Fibroblast of skin of back (primary cell): Measurements from ENCODE around the gene RASL10B.

ENCODE experiments used
- DNase-seq: peaks from one replicate; pipeline ENCODE4 v3.0.0-alpha.2; 2013

Gene RASL10B

DNA sequence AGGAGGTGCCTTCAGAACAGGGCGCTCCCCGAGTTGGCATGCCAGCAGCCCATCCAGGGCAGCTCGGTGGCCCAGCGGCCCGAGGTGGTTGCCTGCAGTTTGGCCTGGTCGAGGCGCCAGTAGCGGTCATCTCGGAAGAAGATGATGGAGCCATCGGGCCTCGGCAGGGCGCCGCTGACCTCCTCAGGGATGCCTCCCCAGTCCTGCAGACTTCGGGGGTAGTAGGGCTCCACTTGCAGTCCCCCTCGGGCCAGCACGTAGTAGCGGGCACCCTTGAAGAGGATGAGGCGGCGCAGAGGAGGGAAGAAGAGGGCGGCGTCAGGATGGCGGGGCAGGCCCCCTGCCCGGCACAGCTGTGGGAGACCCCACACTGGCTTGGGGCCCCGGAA, 35.0 kb downstream of the RASL10B start:
- DNase-seq = no peak

DNA sequence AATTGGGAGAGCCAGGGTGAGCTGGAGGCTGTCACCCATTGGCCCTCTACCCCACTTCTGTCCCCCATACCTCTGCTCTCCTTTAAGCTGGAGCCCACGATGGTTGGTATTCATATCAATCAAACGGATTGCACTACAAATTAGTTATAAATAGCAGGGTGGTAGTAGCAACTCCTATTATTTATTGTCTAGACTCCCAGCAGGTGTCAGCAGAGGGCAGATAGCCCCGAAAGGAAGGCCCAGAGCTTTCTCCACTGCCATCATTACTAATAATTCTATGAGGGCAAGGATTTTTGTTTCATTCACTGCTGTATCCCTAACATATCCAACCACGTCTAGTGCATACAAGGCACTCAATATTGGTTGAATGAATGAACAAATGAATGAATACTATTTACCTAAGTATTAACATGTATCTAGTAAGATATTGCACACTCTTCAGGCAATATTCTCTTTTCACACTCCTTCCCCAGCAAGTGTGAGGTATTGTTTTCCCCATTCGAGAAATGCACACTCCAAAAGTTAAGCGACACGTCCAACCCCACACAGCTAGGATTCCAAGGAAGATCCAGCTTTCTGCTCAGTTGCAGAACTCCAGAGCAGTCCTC, 35.6 kb downstream of the RASL10B start:
- DNase-seq = peak; percentile 45

DNA sequence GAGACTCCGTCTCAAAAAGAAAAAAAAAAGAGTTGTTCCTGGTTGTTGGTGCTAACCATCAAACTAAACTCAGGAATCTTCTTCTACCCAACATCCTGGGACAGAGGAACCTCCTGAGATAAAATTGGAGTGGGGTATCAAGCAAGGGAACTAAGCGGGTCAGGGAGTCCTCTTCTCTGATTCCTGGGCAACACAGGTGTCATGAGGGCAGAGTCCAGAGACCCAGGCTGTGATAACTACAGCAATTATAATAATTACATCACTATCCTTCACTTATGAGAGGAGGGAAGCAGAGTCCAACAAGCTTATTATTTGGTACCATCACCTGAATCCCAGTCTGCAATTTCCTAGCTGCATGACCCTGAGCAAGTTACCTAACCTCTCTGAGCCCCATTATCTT, 37.4 kb downstream of the RASL10B start:
- no peak for DNase-seq

DNA sequence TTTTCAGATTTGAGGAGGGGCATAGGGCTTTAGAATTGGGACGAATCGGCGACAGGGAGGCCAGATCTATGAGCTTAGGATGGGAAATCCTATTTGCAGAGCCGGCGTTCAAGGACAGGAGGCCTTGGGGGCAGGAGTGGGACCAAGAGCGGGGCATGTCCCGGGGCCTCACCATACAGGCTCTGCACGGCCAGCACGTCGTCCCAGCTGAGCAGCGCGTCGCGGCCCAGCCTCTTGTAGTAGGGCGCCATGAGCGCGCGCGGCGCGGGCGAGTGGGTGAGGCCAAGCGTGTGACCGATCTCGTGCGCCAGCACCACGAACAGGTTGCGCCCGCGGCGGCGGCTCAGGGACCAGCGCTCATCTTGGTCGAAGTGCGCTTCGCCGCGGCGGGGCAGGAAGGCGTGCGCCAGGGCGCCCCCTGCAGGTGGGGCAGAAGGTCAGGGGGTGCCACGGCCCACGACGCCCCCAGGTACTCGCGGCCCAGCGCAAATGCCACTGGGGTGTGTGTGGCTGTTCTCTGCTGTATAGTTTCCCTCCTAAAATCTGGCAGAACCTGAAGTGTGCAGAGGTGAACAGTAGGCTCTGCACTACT, 38.6 kb downstream of the RASL10B start:
- no peak for DNase-seq

DNA sequence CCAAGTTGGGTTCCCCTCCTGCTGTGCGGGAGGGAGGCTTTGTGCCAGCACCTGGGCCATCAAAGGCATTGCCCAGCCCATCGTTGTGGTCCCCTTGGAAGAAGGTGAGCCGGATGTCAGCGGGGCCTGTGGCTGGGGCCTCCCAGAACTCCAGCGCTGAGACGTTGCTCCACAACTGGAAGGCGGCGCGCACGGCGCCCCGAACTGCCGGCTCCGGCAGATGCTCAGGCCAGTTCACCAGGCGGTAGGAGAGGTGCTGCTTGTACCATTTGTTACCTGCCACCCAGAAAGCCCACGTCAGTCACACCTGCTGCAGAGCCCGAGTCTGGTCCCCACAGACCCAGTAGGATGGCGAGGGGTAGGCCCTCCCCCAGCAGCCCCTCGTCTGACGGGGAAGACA, 41.7 kb downstream of the RASL10B start:
- no peak for DNase-seq

DNA sequence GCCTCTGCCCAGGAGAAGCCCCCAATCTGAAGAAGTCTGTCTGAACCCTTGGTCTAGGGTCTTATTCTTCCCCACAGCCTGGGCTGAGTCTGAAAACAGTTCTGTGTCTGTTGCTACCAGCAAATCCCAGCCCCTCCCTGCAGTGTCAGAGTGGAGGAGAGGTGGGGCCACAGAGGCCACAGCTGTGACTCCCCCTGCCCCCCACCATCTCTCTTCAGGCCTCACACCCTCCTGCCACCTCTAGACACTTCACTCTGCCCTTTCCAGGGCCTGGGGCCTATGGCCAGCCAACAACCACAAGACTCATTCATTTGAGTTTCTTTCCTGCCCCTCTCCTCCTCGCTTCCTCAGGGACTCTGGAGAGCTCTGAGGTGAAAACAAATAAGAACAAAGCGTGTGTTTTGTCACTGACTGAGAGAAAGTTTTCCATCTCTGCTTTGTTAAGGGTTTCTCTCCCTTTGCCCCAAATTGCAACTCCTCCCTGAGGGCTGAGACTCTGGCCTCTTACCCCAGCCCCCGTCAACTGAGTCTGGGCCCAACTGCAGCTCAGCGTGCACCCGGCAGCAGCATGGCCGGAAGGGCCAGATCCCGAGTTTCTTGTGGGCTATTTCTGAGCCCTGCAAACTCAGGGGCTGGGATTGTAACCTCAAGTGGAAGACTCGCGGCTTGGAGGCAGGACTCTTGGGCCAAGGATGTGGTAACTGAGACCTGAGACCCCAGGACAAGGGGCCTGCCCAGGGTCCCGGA, 42.4 kb downstream of the RASL10B start:
- DNase-seq = no peak

DNA sequence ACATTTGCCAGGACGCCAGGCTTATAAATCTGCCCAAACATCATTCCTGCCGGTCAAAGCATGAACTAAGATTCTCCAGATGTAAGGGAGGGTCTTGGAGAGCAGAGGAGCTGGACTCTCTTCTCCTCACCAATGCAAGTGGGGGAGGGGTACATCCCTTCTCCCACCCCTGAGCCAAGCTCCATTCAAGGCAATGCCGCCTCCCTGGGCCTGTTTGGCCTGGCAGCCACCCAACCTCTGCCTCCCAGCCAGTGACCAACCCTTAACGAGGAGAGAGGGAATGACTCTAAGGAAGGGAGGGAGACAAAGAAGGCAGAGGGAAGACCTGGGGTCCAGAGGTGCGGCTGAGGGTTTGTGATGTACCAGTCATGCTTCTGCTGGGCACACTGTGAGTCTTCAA, 43.1 kb downstream of the RASL10B start:
- peak; percentile 71 for DNase-seq

DNA sequence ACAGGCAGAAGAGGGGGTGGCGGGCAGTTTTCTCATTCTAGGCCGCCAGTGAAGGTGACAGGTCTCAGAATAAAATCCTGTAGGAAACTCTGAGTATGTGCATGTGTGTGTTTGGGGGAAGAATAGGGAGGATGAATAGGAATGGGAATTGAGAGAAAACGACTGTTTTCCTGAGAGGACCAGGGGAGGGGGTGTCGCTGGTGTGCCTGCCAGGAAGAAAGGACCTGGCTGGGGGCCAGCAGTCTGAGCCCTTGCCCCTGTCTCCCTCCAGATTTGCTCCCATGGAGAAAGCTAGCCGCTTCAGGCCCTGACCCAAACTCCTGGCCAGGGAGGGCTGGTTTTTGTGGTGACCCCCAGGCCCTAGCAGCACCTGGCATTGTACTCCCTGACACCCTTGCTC, 43.6 kb downstream of the RASL10B start:
- no peak for DNase-seq

DNA sequence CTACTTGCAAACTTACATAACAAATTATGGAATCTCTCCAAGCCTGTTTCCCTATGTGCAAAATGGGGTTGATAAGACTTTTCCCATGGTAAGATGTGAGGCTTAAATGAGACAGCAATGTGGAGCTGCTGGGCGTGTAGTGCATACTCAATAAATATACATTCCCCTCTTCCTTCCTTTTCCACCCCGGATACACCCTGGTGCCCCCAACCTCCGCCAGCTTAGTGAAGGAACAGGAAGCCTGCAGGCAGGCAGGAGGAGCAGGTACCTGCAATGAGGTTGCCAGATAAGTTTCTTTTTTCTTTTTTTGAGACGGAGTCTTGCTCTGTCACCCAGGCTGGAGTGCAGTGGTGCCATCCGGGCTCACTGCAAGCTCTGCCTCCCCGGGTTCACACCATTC, 44.1 kb downstream of the RASL10B start:
- DNase-seq = no peak

DNA sequence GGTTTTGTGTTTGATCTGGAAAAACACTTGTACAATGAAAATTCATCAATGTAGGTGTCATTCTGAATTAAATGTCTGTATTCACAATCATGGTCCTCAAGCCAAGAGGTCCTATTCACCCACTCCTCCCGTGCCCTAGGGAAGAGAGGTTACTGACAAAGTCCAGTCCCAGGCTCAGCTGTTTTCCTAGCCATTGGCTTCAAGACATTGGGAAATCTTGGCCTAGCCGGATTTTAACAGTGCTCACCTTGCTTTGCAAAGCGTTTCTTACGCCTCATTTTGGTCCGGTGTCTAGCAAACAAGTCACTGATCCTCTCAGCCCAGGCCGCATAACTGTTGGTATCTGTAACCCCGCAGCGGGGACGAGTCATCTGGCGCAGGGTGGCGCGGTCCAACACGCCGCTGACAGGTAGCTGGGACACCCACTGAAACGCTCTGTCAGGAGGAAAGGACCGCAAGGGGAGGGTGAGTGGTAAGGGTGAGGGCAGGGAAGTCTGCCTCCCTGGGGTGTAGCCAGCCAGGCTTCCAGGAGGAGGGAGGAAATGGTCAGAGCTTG, 47.3 kb downstream of the RASL10B start:
- no peak for DNase-seq

DNA sequence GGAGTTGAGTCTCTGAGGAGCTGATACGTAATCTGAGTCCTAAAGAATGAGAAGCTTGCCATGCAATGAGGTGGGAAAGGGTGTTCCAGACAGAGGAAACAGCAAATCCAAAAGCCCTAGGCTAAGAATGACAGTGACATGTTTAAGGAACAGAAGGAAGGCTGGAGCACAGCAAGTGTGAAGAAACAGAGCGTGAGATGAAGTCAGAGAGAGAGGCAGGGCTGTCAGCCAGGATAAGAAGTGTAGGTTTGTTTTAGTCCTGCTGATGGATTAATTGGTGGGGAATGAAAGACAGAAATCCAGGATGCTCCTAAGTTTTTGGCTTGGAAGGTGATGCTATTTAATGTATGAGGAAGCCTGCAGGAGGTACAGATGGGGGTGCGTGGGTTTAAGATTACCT, 49.5 kb downstream of the RASL10B start:
- DNase-seq = no peak

DNA sequence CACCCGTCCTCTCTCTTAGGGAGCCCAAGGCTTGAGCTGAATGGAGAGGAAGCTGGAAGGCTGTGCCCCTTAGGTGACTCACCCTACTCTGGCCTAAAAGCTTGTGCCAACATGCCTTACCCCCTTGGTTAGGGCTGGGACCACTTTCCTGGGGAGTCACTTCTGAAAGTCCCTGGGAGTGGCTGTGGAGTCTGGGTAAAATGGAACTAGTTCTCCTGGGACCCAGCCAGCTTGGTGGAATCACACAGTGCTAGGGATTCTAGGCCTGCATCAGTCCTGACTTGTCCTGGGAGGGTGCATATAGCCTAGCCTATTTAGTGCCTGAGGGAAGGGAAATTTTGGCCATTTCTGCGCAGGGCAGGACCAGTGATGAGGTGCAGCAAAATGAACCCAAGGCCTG, 53.5 kb downstream of the RASL10B start:
- no peak for DNase-seq

DNA sequence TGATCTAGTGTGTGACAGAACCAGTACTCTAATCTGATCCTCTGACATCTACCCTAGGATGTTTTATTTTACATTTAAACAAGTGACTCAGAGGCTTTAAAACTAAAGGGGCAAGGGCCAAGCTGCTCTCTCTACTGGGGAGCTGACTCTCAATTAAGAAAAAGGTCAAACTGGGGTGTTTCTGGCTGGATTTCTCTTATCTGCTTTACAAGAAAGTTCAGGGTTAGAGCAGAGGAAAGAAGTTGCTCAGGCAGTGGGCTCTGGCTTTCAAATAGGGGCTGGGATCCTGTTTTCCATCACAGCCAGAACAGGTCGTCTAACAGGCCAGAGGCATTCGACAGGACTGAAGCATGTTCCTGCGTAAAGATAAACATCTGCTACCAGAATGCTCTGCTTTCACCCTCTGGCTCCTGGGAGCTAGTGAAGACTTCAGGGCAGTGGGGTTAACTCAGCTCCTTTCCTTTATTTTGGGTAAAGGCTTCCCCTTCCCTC, 55.5 kb downstream of the RASL10B start:
- no peak for DNase-seq

DNA sequence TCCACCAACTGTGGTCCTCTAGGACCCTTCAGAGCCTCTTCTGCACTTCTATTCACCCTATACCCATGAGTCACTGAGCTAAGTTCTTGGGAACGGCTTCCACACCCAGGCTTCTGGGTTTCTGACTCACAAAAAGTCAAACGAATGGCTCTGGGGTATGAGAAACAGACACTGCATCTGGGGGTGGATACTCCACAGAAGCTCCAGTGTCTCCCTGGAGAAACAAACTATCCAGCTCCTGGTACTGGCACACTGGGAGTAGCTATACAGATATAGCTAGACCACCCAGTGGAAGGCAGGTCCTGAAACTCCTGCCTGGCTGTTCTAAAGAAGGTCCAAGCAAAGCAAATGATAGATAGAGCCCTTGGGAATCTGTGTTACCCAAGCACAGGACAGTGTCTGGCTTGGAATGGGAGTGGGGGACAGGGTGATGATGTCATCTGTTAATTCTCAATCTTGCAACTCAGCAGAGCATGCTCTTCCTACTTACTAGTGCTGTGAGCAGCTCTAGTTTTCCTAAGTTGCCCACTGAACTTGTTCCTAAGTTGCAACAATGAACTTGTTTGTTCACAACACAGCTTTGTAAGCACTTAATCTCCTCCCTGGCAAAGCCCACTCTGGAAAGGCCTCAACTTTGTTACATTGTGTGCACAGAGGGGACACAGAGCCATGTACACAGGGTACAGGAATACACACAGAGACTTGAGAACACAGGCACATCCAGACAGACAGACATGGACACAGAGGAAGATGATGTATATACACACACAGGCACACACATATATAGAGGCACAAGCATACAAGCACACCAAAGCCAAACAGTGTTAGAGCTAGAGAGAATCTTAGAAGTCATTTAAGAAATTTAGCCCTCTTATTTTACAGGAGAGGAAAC, 57.3 kb downstream of the RASL10B start:
- peak; percentile 93 for DNase-seq

DNA sequence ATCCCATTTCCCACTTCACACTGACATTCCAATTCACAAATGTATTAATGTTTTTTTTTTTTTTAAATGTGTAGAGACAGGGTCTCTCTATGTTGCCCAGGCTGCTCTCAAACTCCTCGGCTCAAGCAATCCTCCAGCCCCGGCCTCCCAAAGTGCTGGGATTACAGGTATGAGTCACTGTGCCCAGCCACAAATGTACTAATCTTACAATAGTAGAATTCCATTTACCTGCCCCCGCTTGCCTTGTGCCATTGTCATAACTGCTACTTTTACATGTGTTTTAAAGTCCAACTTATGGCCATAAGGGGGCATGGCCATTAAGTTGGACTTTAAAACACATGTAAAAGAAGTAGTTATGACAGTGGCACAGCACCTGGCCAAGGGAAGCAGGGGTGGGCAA, 59.4 kb downstream of the RASL10B start:
- DNase-seq = no peak

DNA sequence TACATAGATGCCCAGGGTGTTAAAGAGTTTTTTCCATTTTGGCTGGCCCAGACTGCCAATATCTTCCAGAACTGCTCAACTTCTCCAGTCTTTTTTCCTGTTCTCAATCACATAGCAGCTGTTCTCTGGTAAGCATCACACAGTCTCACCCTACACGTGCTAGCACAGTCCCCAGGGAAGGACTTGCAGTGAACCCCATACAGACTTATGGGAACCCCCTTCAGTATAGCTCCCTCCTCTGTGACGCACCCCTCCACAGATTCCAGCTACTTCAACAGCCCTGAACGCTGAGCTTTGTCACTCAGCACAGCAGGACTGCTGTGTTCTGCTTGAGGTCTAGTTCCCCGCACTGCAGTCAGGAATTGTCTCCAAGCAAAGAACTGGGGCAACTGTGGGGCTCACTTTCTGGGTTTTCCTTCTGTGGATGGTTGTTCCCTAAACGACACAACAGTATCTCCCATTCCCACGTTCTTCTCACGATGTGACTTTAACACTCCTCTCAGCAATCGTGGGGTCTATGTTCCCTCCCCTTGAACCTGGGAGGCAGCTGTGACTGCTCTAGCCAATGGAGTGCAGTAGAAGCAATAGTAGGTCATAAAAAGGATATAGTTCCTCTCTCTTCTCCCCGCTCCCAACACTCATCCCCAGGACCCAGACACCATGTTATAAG, 60.4 kb downstream of the RASL10B start:
- no peak for DNase-seq
